NCI-H226 (cell line): Measurements from ENCODE around the gene H2BK1.

Experiments used
- DNase-seq: peaks from one replicate; pipeline ENCODE4 v3.0.0-alpha.2; 2015

Gene H2BK1

GRCh38 chr7:151175047-151175792 is 35.1 kb downstream of the H2BK1 start:
- no peak for DNase-seq

- DNase-seq, result no peak
Measured at GRCh38 chr7:151174246-151175046, 35.8 kb downstream of the H2BK1 start.

- DNase-seq, result no peak
Measured at GRCh38 chr7:151173386-151174245, 36.7 kb downstream of the H2BK1 start.

GRCh38 chr7:151172273-151173141 is 37.8 kb downstream of the H2BK1 start:
- DNase-seq, result peak; percentile 34

GRCh38 chr7:151168787-151169162 is 41.5 kb downstream of the H2BK1 start:
- no peak for DNase-seq

- DNase-seq, result no peak
Measured at GRCh38 chr7:151168003-151168786, 42.1 kb downstream of the H2BK1 start.

GRCh38 chr7:151167197-151167961 is 42.9 kb downstream of the H2BK1 start, which contains the start of gene GBX1:
Gene GBX1, minus strand, starts transcription at chr7:151167694. Its CDS starts 146 bp downstream, at chr7:151167548.
- no peak for DNase-seq

- no peak for DNase-seq
Measured at GRCh38 chr7:151166629-151167196, 43.6 kb downstream of the H2BK1 start.

- no peak for DNase-seq
Measured at GRCh38 chr7:151161757-151162156, 48.5 kb downstream of the H2BK1 start.
